Mucosa of rectum (tissue), 2 donors: Measurements from ENCODE around the gene CATSPERD.
"Not testable (repeated sequence)": the region's sequence is repeated elsewhere in the genome, so short reads cannot be mapped to it uniquely, and the experiment has no call there.

Source experiments
- H3K27ac ChIP-seq, 2 donors: one replicate each; pipeline ENCODE4 v1.7.0; 2013; ENCODE audit warnings: inconsistent platforms in 2 of 2, low read depth in 2 of 2, low read length in 2 of 2
- H3K27me3 ChIP-seq, 2 donors: one replicate each; pipeline ENCODE4 v1.7.0; 2013; ENCODE audit warnings: low read length in 2 of 2; ENCODE audit not compliant: control insufficient read depth in 2 of 2, insufficient read depth in 2 of 2
- H3K36me3 ChIP-seq, 2 donors: one replicate each; pipeline ENCODE4 v1.7.0; 2013; ENCODE audit warnings: low read length in 2 of 2; ENCODE audit not compliant: control insufficient read depth in 2 of 2, insufficient read depth in 2 of 2
- H3K4me1 ChIP-seq, 2 donors: one replicate each; pipeline ENCODE4 v1.7.0; 2013; ENCODE audit warnings: low read length in 2 of 2, mild to moderate bottlenecking in 1 of 2; ENCODE audit not compliant: control insufficient read depth in 2 of 2, insufficient read depth in 2 of 2
- H3K4me3 ChIP-seq, 2 donors: one replicate each; pipeline ENCODE4 v1.7.0; 2013; ENCODE audit warnings: low read length in 2 of 2
- H3K9ac ChIP-seq, 2 donors: one replicate each; pipeline ENCODE4 v1.7.0; 2013; ENCODE audit warnings: low read length in 2 of 2, low read depth in 1 of 2, mild to moderate bottlenecking in 1 of 2
- H3K9me3 ChIP-seq, 2 donors: one replicate each; pipeline ENCODE4 v1.7.0; 2013; ENCODE audit warnings: low read length in 2 of 2; ENCODE audit not compliant: control insufficient read depth in 2 of 2
- donor health status: healthy.
- donor health status: Normal muscosa, but diverticular disease.

CATSPERD gene

GRCh38 chr19:5686326-5686646 lies 34.2 kb upstream of the CATSPERD start:
- peaks cover 14 to 19% of the 10 kb centered on the region in 2 donors for H3K4me1 ChIP-seq
- H3K9me3 ChIP-seq, result no peaks in the 10 kb centered on the region
- H3K36me3 ChIP-seq, result no peaks in the 10 kb centered on the region
- peak overlapping the region; percentile 84 to 86 for H3K27ac ChIP-seq
- H3K9ac ChIP-seq, result peak overlapping the region; percentile 47 to 61
- no peaks in the 10 kb centered on the region for H3K27me3 ChIP-seq
- peak overlapping the region; percentile 65 to 75 for H3K4me3 ChIP-seq

DNA sequence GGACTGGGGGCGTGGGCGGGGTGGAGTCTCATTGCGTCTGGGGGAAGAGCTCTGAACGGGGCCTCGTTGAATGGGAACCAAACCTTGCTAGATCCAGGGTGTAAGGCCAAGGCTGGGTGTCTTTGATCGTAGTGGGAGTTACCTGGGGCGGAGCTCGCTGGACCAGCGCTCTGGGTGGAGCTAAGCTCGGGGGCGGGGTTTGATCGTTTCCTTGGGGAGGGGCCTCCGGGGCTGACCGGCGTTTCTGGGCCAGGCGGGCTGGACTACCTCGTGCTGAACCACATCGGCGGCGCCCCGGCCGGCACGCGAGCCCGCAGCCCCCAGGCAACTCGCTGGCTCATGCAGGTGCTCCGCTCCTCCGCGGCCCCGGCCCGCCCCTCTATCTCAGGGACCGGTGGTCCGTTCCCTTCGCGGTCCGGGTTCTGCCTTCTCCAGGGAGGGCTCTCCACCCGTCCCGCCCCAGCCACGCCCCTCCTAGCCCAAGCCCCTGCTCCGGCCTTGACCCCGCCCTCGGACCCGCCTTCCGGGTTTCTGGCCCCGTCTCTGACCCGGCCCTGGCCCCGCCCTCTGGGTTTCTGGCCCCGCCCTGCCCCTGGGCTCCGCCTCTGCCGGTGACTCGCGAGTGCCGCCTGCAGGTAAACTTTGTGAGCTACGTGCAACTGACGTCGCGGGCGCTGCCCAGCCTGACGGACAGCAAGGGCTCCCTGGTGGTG lies 33.6 kb upstream of the CATSPERD start:
- no peaks in the 10 kb centered on the region for H3K9me3 ChIP-seq
- H3K4me1 ChIP-seq, result peaks cover 14 to 22% of the 10 kb centered on the region in 2 donors
- peak overlapping the region; percentile 84 to 86 for H3K27ac ChIP-seq
- peaks cover 0 to 1% of the 10 kb centered on the region in 2 donors for H3K36me3 ChIP-seq
- H3K27me3 ChIP-seq, result no peaks in the 10 kb centered on the region
- H3K4me3 ChIP-seq, result peak overlapping the region; percentile 65 to 75
- H3K9ac ChIP-seq, result peak overlapping the region; percentile 47 to 61

DNA sequence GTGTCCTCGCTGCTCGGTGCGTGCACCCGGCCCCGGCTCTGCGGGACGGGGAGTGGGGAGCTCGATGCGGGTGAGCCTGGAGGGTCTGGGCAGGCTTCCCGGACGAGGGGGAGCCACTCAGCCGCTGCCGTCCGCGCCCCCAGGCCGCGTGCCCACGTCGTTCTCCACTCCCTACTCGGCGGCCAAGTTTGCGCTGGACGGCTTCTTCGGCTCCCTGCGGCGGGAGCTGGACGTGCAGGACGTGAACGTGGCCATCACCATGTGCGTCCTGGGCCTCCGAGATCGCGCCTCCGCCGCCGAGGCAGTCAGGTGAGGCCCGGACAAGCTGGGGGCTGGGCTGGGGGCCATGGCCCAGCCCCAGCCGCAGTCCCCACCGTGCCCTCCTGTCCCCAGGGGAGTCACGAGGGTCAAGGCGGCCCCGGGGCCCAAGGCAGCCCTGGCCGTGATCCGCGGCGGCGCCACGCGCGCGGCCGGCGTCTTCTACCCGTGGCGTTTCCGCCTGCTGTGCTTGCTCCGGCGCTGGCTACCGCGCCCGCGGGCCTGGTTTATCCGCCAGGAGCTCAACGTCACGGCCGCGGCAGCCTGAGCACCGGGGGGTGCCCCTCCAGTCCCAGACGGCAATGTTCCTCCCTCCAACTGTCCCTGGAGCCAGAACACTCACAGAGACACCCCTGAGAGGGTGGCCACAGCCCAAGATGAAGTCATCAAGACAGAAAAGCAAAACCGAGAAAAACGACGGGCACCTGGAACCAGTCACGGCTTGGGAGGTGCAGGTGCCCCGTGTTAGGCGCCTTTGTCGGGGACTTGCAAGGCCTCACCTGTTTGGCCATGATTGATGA lies 32.9 kb upstream of the CATSPERD start:
- Histone ChIP-seq H3K9ac (peak overlapping the region in 1 of 2 donors; percentile 54), H3K4me3 (peak overlapping the region; percentile 26 to 75), H3K9me3 (no peaks in the 10 kb centered on the region), H3K36me3 (peaks cover 8 to 9% of the 10 kb centered on the region in 2 donors), H3K4me1 (peaks cover 21 to 29% of the 10 kb centered on the region in 2 donors), H3K27me3 (no peaks in the 10 kb centered on the region), H3K27ac (peak overlapping the region; percentile 84 to 86)

DNA sequence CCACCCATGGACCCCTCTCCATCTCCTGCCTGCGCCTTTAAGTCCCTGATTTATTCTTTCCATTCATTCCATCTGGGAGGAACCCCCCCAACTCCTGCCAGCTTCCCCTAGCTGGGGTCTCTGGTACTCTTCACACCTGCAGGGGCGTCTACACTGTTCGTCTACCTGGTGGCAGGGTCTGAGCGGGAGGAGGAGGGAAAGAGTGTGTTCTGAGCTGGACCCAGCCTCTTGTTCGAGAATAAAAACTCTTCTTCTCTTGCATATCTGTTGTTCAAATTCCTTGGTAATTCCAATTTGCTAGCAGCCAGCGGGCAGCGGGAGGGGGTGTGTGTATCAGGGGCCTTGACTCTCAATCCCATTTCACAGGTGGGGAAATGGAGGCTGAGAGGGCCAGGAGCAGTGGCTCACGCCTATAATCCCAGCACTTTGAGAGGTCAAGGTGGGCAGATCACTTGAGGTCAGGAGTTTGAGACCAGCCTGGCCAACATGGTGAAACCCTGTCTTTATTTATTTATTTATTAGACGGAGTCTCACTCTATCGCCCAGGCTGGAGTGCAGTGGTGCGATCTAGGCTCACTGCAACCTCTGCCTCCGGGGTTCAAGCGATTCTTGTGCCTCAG lies 32.1 kb upstream of the CATSPERD start:
- Histone ChIP-seq H3K4me1 (peaks cover 21 to 31% of the 10 kb centered on the region in 2 donors), H3K36me3 (peaks cover 15 to 17% of the 10 kb centered on the region in 2 donors)
- H3K27ac ChIP-seq, H3K27me3 ChIP-seq, H3K4me3 ChIP-seq, H3K9ac ChIP-seq, H3K9me3 ChIP-seq: not testable (repeated sequence)

GRCh38 chr19:5690125-5690954 lies 30.1 kb upstream of the CATSPERD start, which contains the start of gene RPL36:
Gene RPL36, plus strand, starts transcription at chr19:5690295. Its CDS starts 213 bp downstream, at chr19:5690508.
- Histone ChIP-seq H3K9me3 (no peaks in the 10 kb centered on the region), H3K27ac (peak within 1 kb of the TSS; percentile 91 to 94), H3K4me1 (peaks cover 21 to 31% of the 10 kb centered on the region in 2 donors), H3K9ac (peak within 1 kb of the TSS; percentile 89 to 91), H3K27me3 (no peaks in the 10 kb centered on the region), H3K4me3 (peak within 1 kb of the TSS; percentile 78 to 88), H3K36me3 (peaks cover 34 to 35% of the 10 kb centered on the region in 2 donors)

DNA sequence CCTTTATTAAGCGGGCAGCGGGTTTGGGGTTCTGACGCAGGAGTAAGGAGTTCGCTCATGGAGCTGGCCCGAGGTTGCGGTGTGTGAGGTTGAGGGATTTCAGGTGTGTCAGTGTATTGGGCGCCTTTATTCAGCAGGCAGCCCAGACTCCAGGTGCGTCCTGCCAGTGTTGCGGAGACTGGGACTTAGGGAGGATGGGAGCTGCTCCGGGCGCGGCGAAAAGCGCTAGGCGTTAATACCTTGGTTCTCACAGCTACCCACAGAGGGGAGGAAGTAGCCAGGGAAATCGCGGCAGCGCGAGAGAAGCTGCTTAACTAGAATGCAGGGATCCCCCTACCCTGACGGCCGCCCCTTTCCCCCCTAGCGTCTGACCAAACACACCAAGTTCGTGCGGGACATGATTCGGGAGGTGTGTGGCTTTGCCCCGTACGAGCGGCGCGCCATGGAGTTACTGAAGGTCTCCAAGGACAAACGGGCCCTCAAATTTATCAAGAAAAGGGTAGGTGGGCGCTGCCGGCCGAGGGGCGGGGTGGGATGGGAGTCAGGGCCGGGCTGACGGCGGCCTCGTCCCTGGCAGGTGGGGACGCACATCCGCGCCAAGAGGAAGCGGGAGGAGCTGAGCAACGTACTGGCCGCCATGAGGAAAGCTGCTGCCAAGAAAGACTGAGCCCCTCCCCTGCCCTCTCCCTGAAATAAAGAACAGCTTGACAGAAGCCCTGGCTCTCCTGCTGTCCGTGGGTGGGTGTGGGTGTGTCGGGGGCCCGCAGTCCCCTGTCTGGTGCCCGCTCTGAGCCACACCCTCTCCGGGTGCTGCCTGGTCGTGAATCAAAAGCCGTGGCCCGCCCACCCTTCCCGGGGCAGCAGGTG lies 29.2 kb upstream of the CATSPERD start:
- Histone ChIP-seq H3K27ac (peak overlapping the region; percentile 91 to 94), H3K9ac (peak overlapping the region; percentile 89 to 91), H3K4me1 (peaks cover 21 to 30% of the 10 kb centered on the region in 2 donors), H3K9me3 (no peaks in the 10 kb centered on the region), H3K4me3 (peak overlapping the region; percentile 78 to 88), H3K27me3 (no peaks in the 10 kb centered on the region), H3K36me3 (peaks cover 42% of the 10 kb centered on the region in 2 donors)

DNA sequence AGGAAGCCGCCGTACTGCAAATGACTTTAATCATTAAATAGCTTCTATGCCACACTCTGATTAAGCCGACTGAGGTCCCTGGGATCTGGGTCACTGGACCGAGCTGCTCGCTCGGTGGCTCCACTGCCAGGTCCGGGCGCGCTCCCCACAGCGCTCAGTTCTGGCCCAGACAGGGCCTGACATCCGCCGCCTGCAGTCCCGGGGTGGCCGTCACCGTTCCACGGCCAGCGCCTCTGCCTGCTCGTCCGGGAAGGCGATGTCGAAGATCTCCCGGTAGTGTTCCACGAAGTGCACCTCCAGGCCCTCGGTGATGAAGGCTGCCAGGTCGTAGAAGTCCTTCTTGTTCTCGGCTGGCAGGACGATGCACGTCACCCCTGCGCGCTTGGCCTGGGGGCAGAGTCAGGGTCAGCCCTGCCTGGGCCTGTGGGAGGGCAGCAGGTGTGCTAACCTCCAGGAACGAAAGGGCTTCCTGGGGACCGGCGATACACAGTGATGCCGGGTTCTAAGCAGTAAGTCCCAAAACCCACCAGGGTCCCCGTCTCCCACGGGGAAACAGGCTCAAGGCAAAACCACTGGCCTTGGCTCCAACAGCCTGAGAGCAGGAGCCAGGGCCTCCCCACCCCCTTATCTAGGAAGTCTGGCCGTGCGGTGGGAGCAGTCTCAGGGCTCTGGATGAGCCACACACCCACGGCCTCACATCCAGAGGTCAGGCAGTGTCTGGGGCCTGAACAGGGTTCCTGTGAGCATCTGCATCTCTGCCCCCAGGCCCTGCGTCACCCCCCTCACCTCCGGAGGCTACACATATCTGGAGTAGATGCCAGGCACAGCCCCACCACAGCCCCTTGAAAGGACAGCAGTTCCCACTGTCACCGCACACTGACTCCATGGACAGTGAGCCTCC lies 28.4 kb upstream of the CATSPERD start:
- peaks cover 45 to 51% of the 10 kb centered on the region in 2 donors for H3K36me3 ChIP-seq
- peak overlapping the region; percentile 9 to 88 for H3K4me3 ChIP-seq
- H3K27me3 ChIP-seq, result no peaks in the 10 kb centered on the region
- H3K9me3 ChIP-seq, result no peaks in the 10 kb centered on the region
- peaks cover 21 to 26% of the 10 kb centered on the region in 2 donors for H3K4me1 ChIP-seq
- H3K9ac ChIP-seq, result peak overlapping the region in 1 of 2 donors; percentile 91
- H3K27ac ChIP-seq, result peak overlapping the region; percentile 91 to 94

DNA sequence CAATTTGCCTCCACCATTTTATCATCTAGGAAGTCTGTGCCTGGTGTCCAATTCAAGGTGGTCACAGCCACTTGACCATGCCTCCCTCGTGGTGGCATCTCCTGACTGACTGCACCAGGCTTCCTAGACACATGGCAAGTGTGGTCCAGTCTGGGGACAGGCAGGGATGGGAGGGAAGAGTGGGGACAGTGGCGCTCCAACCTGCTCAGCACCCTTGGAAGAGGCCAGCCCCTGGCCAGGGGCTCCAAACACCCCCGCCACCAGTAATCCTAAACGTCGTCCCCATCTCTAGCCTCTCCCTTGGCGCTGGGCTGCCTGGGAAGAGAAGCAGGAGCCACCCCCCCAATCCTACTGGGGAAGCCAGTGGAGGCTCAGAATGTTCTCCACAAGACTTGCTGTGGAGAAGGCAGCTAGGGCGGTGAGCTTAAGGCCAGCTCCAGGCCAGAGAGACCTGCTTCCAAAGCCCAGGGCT lies 27.7 kb upstream of the CATSPERD start:
- Histone ChIP-seq H3K9ac (no peak overlapping the region), H3K27ac (no peak overlapping the region)

More for the DNA sequence above, 27.7 kb upstream of the CATSPERD start:
- H3K4me1 ChIP-seq, result peaks cover 16 to 24% of the 10 kb centered on the region in 2 donors
- no peaks in the 10 kb centered on the region for H3K27me3 ChIP-seq
- peaks cover 45 to 52% of the 10 kb centered on the region in 2 donors for H3K36me3 ChIP-seq
- no peak overlapping the region for H3K4me3 ChIP-seq
- no peaks in the 10 kb centered on the region for H3K9me3 ChIP-seq
